ENCODE measurements around the gene GDPD4.

DNA sequence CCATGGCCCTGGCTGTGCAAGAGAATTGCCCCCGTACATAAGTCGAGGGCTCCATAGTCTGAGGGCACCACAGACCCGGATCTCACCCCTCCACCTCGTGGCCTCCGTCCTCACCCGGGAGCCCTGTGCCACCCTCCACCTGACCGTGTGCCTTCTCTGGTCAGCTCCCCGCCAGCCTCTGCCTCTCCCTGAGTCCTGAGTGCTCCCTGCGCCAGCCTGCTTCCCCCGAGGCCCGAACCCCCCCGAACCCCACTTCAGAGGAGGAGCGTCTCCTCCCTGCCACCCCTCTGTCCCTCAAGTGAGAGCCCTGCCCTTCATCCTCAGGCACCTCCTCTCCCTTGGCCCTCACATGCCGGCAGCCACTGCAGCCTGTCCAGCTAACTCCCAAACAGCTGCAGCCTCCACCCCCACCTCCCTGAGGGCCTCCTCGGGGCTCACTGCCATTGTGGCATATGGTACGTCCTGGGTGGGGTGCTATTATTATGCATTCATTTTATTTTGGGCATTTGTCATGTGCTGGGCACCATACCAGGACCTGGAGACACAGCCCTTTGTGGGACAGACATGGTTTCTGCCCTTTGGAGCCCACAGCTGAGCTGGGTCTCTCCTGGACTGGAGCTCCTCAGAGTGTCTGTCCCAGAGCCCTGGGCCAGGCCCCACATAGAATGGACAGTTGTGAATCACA is 106.3 kb downstream of the GDPD4 start:
- TF ChIP-seq, protein P1, sequence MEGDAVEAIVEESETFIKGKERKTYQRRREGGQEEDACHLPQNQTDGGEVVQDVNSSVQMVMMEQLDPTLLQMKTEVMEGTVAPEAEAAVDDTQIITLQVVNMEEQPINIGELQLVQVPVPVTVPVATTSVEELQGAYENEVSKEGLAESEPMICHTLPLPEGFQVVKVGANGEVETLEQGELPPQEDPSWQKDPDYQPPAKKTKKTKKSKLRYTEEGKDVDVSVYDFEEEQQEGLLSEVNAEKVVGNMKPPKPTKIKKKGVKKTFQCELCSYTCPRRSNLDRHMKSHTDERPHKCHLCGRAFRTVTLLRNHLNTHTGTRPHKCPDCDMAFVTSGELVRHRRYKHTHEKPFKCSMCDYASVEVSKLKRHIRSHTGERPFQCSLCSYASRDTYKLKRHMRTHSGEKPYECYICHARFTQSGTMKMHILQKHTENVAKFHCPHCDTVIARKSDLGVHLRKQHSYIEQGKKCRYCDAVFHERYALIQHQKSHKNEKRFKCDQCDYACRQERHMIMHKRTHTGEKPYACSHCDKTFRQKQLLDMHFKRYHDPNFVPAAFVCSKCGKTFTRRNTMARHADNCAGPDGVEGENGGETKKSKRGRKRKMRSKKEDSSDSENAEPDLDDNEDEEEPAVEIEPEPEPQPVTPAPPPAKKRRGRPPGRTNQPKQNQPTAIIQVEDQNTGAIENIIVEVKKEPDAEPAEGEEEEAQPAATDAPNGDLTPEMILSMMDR (conservative IDR thresholded peaks at IDR 0.05), result no peak
- TF ChIP-seq ZFX (IDR thresholded peaks at IDR 0.05), result no peak
